Liver (tissue), 9 donors: ENCODE measurements around the gene ROBO3. TPM values are rescaled to one million over a fixed set of nuclear protein-coding genes. Genes with fewer than 3 reads are reported as not detected.

ENCODE experiments used
- DNase-seq: peaks from one replicate; pipeline ENCODE4 v3.0.0-alpha.2; 2017; ENCODE audit warnings: low spot score
- H3K27ac ChIP-seq, 2 donors: one replicate each; pipeline ENCODE4 v1.7.0; 2013; ENCODE audit warnings: inconsistent platforms in 2 of 2, low read length in 2 of 2, control low read depth in 1 of 2, low read depth in 1 of 2, mild to moderate bottlenecking in 1 of 2
- H3K27me3 ChIP-seq, 4 donors: one replicate each; pipeline versions ENCODE4 v1.6.1 to v1.7.0; 2013; ENCODE audit warnings: low read length in 3 of 4, inconsistent platforms in 1 of 4, mild to moderate bottlenecking in 1 of 4, moderate library complexity in 1 of 4; ENCODE audit not compliant: control insufficient read depth in 4 of 4, insufficient read depth in 4 of 4
- H3K36me3 ChIP-seq, 4 donors: one replicate each; pipeline versions ENCODE4 v1.6.1 to v1.7.0; 2013; ENCODE audit warnings: low read length in 3 of 4, mild to moderate bottlenecking in 3 of 4, low read depth in 1 of 4, moderate library complexity in 1 of 4; ENCODE audit not compliant: control insufficient read depth in 4 of 4, insufficient read depth in 3 of 4
- H3K4me1 ChIP-seq, 4 donors: one replicate each; pipeline versions ENCODE4 v1.6.1 to v1.7.0; 2013; ENCODE audit warnings: low read length in 3 of 4, mild to moderate bottlenecking in 3 of 4, moderate library complexity in 1 of 4; ENCODE audit not compliant: control insufficient read depth in 4 of 4, insufficient read depth in 4 of 4
- H3K4me3 ChIP-seq, 3 donors: one replicate each; pipeline versions ENCODE4 v1.6.1 to v1.7.0; 2013; ENCODE audit warnings: low read length in 3 of 3, control low read depth in 1 of 3, low read depth in 1 of 3, mild to moderate bottlenecking in 1 of 3
- H3K9ac ChIP-seq, 2 donors: one replicate each; pipeline ENCODE4 v1.7.0; 2013; ENCODE audit warnings: low read length in 2 of 2, mild to moderate bottlenecking in 2 of 2, moderate library complexity in 2 of 2, control low read depth in 1 of 2, low read depth in 1 of 2
- H3K9me3 ChIP-seq, 4 donors: one replicate each; pipeline versions ENCODE4 v1.6.1 to v1.7.0; 2013; ENCODE audit warnings: low read length in 3 of 4; ENCODE audit not compliant: control insufficient read depth in 4 of 4
- EGR1 ChIP-seq, 2 donors: IDR thresholded peaks; 2 replicates each; pipeline ENCODE4 v1.6.1; 2016 to 2018; ENCODE audit warnings: antibody characterized with exemption in 2 of 2, low read depth in 2 of 2
- FOXA1 ChIP-seq: IDR thresholded peaks from 2 replicates; pipeline ENCODE4 v1.6.1; 2016; ENCODE audit warnings: antibody characterized with exemption
- GABPA ChIP-seq, 2 donors: IDR thresholded peaks in 1 of 2; conservative IDR thresholded peaks in 1 of 2; 2 replicates each; pipeline ENCODE4 v1.6.1; 2016; ENCODE audit warnings: antibody characterized with exemption in 2 of 2, mild to moderate bottlenecking in 1 of 2, moderate library complexity in 1 of 2
- HNF4G ChIP-seq: IDR thresholded peaks from 2 replicates; pipeline ENCODE4 v1.6.1; 2016; ENCODE audit warnings: antibody characterized with exemption
- NR2F2 ChIP-seq: IDR thresholded peaks from 2 replicates; pipeline ENCODE4 v1.6.1; 2016; ENCODE audit warnings: antibody characterized with exemption
- RAD21 ChIP-seq, 2 donors: IDR thresholded peaks; 2 replicates each; pipeline ENCODE4 v1.6.1; 2016; ENCODE audit warnings: antibody characterized with exemption in 2 of 2, mild to moderate bottlenecking in 2 of 2
- RXRA ChIP-seq, 2 donors: IDR thresholded peaks; 2 replicates each; pipeline ENCODE4 v1.6.1; 2017 to 2018; ENCODE audit warnings: antibody characterized with exemption in 2 of 2, mild to moderate bottlenecking in 1 of 2
- TAF1 ChIP-seq: conservative IDR thresholded peaks from 2 replicates; pipeline ENCODE4 v1.6.1; 2016; ENCODE audit warnings: antibody characterized with exemption, mild to moderate bottlenecking
- WGBS: extraction: QIAGEN DNeasy Blood & Tissue Kit; methylation state at CpG from one replicate; pipeline ENCODE4 v1.1.7; 2013; 5-methylcytosine and 5-hydroxymethylcytosine counted together
- polyA plus RNA-seq, 2 donors: library from polyadenylated mRNA; stranded (reverse) in 1 of 2; unstranded in 1 of 2; fragments of 200-250 nt in 1 of 2; fragments of >200 nt in 1 of 2; fragmentation: Nextera tagmentation in 1 of 2; extraction: Ambion mirVana in 1 of 2; gene quantifications; one replicate each; pipeline versions ENCODE4 v1.2.1 to v1.2.3, GENCODE V29; 2013 to 2015
- total RNA-seq, 2 donors: library from RNA; depleted of rRNA; stranded (reverse); fragments of >200 nt; gene quantifications; one replicate each; pipeline ENCODE4 v1.2.3, GENCODE V29; 2014
- TF ChIP-seq, protein P1 (sequence below): IDR thresholded peaks from 2 replicates; pipeline ENCODE4 v1.6.1; 2016; ENCODE audit warnings: antibody characterized with exemption
- TF ChIP-seq, protein P2 (sequence below): fragments of 150-350 bp; IDR thresholded peaks from 2 replicates; pipeline ENCODE4 v1.5.1; 2017; ENCODE audit warnings: improper control_type of control experiment, low read depth, low read length; ENCODE audit not compliant: missing input control
- TF ChIP-seq, protein P3 (sequence below): IDR thresholded peaks from 2 replicates; pipeline ENCODE4 v1.6.1; 2016; ENCODE audit warnings: antibody characterized with exemption
- TF ChIP-seq, protein P4 (sequence below): IDR thresholded peaks from 2 replicates; pipeline ENCODE4 v1.6.1; 2016; ENCODE audit warnings: antibody characterized with exemption
- donor health status: healthy.
- donor health status: healthy.
- donor health status: healthy.
- donor health status: healthy.
- donor health status: healthy.

Gene ROBO3
- total and polyA plus RNA-seq, 4 donors = 1.1 to 2.2 (median 1.4) TPM

DNA sequence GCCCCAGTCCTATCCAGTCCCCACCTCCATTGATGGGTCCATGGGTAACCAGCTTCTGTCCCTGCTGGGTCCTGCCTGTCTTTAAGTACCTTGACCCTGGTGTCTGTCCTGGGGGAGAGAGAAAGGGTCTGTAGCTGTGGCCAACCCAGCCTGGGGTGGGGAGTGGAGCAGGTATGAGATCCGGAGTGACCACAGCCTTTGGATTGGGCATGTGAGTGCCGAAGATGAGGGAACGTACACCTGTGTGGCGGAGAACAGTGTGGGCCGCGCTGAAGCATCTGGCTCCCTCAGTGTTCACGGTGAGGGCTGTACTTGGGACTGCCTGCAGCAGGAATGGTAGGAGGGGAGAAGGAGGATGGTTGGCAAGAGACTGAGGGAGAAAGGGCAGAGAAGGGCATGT lies 5.2 kb downstream of the ROBO3 start:
- H3K27me3 ChIP-seq = peaks cover under 1 to 30% (median 17%) of the 10 kb centered on the region in 4 donors
- no peak overlapping the region for H3K9ac ChIP-seq
- no peak for DNase-seq
- peaks cover 2 to 14% (median 8%) of the 10 kb centered on the region in 4 donors for H3K4me1 ChIP-seq
- TF ChIP-seq, protein P1, sequence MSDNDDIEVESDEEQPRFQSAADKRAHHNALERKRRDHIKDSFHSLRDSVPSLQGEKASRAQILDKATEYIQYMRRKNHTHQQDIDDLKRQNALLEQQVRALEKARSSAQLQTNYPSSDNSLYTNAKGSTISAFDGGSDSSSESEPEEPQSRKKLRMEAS = no peak
- no peak for TF ChIP-seq FOXA1
- TF ChIP-seq RXRA (IDR thresholded peaks at IDR 0.05) = no peak
- no peak for TF ChIP-seq TAF1
- TF ChIP-seq, protein P2, sequence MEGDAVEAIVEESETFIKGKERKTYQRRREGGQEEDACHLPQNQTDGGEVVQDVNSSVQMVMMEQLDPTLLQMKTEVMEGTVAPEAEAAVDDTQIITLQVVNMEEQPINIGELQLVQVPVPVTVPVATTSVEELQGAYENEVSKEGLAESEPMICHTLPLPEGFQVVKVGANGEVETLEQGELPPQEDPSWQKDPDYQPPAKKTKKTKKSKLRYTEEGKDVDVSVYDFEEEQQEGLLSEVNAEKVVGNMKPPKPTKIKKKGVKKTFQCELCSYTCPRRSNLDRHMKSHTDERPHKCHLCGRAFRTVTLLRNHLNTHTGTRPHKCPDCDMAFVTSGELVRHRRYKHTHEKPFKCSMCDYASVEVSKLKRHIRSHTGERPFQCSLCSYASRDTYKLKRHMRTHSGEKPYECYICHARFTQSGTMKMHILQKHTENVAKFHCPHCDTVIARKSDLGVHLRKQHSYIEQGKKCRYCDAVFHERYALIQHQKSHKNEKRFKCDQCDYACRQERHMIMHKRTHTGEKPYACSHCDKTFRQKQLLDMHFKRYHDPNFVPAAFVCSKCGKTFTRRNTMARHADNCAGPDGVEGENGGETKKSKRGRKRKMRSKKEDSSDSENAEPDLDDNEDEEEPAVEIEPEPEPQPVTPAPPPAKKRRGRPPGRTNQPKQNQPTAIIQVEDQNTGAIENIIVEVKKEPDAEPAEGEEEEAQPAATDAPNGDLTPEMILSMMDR = no peak
- TF ChIP-seq GABPA (IDR thresholded peaks at IDR 0.05 in 1 of 2, conservative IDR thresholded peaks at IDR 0.05 in 1 of 2) = no peak
- TF ChIP-seq RAD21 (IDR thresholded peaks at IDR 0.05) = no peak
- no peak for TF ChIP-seq EGR1 (IDR thresholded peaks at IDR 0.05; ENCODE audit: low read depth in 2 of 2)
- TF ChIP-seq NR2F2 = no peak
- TF ChIP-seq, protein P3, sequence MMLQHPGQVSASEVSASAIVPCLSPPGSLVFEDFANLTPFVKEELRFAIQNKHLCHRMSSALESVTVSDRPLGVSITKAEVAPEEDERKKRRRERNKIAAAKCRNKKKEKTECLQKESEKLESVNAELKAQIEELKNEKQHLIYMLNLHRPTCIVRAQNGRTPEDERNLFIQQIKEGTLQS = no peak
- no peak for TF ChIP-seq HNF4G
- TF ChIP-seq, protein P4, sequence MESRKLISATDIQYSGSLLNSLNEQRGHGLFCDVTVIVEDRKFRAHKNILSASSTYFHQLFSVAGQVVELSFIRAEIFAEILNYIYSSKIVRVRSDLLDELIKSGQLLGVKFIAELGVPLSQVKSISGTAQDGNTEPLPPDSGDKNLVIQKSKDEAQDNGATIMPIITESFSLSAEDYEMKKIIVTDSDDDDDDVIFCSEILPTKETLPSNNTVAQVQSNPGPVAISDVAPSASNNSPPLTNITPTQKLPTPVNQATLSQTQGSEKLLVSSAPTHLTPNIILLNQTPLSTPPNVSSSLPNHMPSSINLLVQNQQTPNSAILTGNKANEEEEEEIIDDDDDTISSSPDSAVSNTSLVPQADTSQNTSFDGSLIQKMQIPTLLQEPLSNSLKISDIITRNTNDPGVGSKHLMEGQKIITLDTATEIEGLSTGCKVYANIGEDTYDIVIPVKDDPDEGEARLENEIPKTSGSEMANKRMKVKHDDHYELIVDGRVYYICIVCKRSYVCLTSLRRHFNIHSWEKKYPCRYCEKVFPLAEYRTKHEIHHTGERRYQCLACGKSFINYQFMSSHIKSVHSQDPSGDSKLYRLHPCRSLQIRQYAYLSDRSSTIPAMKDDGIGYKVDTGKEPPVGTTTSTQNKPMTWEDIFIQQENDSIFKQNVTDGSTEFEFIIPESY = no peak
- H3K27ac ChIP-seq = no peak overlapping the region
- WGBS = 55% methylated on average over 7 of the region's 7 CpGs
- peaks cover 0 to 2% (median 0%) of the 10 kb centered on the region in 4 donors for H3K9me3 ChIP-seq
- no peak overlapping the region for H3K4me3 ChIP-seq
- no peaks in the 10 kb centered on the region for H3K36me3 ChIP-seq

DNA sequence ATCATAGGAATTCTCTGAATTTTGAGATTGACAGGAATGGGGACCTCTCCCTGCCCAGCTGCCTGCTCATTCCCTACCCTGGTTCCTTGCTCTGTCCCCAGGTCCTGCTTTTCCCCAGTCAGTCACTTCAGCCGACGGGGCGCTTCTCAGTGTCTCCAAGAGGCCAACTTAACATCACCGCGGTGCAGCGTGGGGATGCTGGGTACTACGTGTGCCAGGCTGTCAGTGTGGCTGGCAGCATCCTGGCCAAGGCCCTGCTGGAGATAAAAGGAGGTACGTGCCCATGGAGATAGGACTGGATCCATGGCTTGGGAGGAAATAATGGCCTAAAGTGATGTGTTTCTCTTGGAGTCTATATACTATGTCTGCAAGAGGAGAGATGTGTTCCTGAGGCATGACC lies 7.0 kb downstream of the ROBO3 start:
- TF ChIP-seq, protein P3 = no peak
- TF ChIP-seq, protein P1 = no peak
- TF ChIP-seq, protein P4 = no peak
- H3K9me3 ChIP-seq = peaks cover 0 to 2% (median 0%) of the 10 kb centered on the region in 4 donors
- H3K36me3 ChIP-seq = no peaks in the 10 kb centered on the region
- H3K9ac ChIP-seq = no peak overlapping the region
- no peak overlapping the region for H3K27ac ChIP-seq
- H3K4me1 ChIP-seq = peaks cover 2 to 12% (median 7%) of the 10 kb centered on the region in 4 donors
- DNase-seq = no peak
- H3K27me3 ChIP-seq = peaks cover 0 to 21% (median 11%) of the 10 kb centered on the region in 4 donors
- 53% methylated on average over 8 of the region's 8 CpGs for WGBS
- no peak overlapping the region for H3K4me3 ChIP-seq
